Prostate gland (tissue), 2 donors: ENCODE data around the gene VAV3. TPM values are rescaled to one million over a fixed set of nuclear protein-coding genes. Genes with fewer than 3 reads are reported as not detected.

Source experiments
- DNase-seq: peaks from one replicate; pipeline ENCODE4 v3.0.0-alpha.2; 2019; ENCODE audit warnings: low spot score
- H3K27ac ChIP-seq, 2 donors: fragments of 200-600 bp; sonication (generic); 2 replicates each; pipeline ENCODE4 v1.5.1; 2017 to 2019
- H3K27me3 ChIP-seq: fragments of 200-600 bp; sonication (generic); replicated peaks from 2 replicates; pipeline ENCODE4 v1.5.1; 2019; ENCODE audit not compliant: insufficient read depth
- H3K36me3 ChIP-seq, 2 donors: fragments of 200-600 bp; sonication (generic); 1 replicate in 1 of 2; 2 replicates in 1 of 2; pipeline versions ENCODE4 v1.5.1 to v1.8.1; 2017 to 2019
- H3K4me1 ChIP-seq: fragments of 200-600 bp; sonication (generic); replicated peaks from 2 replicates; pipeline ENCODE4 v1.5.1; 2019
- H3K4me3 ChIP-seq, 2 donors: fragments of 200-600 bp; sonication (generic); 2 replicates each; pipeline ENCODE4 v1.5.1; 2017 to 2019
- H3K9me3 ChIP-seq: fragments of 200-600 bp; sonication (generic); 2 replicates; pipeline ENCODE4 v1.5.1; 2017
- POLR2A ChIP-seq: fragments of 450-650 bp; IDR thresholded peaks from one replicate; pipeline ENCODE4 v1.6.1; 2016; ENCODE audit warnings: antibody characterized with exemption, mild to moderate bottlenecking
- POLR2AphosphoS5 ChIP-seq: sonication (generic); formaldehyde crosslinking; IDR thresholded peaks from one replicate; pipeline ENCODE4 v1.6.1; 2017; ENCODE audit warnings: antibody characterized with exemption
- WGBS: methylation state at CpG from one replicate; pipeline ENCODE4 v1.1.5; 2018; 5-methylcytosine and 5-hydroxymethylcytosine counted together
- intact Hi-C: fragments of 100-400 bp; cut with DNase I; formaldehyde crosslinking; loops from one replicate; pipeline ENCODE4 v1.14.2; 2022
- total RNA-seq, 2 donors: library from RNA; depleted of rRNA; stranded (reverse); fragments of >200 nt; gene quantifications; one replicate each; pipeline ENCODE4 v1.1.0, GENCODE V29; 2016
- TF ChIP-seq, protein P1 (sequence below), 4 experiments: fragments of 200-600 bp in 2 of 4; fragments of 450-650 bp in 2 of 4; sonication (generic) in 2 of 4; IDR thresholded peaks; 1 replicate in 3 of 4; 2 replicates in 1 of 4; pipeline ENCODE4 v1.5.1; 2016 to 2019; ENCODE audit warnings: antibody characterized with exemption in 4 of 4, mild to moderate bottlenecking in 2 of 4, moderate library complexity in 2 of 4

VAV3 gene
- total RNA-seq, 2 donors from 2014 or later = 14.5 TPM

DNA sequence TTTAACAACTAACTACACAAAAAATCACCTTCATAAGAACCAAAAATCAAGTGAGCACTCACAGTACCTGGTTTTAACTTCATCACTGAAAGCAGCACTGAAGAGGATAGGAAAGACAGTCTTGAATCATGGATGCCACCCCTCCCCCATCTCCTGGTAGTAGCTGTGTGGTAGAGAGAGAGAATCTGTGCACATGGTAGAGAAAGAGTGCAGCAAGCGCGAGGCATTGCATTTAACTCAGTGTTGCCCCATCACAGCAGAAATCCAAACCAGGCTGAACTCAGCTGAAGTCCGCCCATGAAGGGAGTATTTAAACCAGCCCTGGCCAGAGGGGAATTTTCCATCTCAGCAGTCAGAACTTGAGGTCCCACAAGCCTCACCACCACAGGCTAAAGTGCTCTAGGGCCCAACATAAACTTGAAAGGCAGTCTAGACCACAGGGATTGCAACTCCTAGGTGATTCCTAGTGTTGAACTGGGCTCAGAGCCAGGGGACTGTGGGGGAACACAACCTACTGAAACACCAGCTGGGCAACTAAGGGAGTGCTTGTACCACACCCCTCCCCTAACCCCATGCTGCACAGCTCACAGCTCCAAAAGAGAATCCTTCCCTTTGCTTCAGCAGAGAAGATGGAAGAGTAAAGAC, 38.4 kb downstream of the VAV3 start:
- H3K27me3 ChIP-seq = no peaks in the 10 kb centered on the region
- TF ChIP-seq, protein P1, sequence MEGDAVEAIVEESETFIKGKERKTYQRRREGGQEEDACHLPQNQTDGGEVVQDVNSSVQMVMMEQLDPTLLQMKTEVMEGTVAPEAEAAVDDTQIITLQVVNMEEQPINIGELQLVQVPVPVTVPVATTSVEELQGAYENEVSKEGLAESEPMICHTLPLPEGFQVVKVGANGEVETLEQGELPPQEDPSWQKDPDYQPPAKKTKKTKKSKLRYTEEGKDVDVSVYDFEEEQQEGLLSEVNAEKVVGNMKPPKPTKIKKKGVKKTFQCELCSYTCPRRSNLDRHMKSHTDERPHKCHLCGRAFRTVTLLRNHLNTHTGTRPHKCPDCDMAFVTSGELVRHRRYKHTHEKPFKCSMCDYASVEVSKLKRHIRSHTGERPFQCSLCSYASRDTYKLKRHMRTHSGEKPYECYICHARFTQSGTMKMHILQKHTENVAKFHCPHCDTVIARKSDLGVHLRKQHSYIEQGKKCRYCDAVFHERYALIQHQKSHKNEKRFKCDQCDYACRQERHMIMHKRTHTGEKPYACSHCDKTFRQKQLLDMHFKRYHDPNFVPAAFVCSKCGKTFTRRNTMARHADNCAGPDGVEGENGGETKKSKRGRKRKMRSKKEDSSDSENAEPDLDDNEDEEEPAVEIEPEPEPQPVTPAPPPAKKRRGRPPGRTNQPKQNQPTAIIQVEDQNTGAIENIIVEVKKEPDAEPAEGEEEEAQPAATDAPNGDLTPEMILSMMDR (IDR thresholded peaks at IDR 0.05) = no peak
- TF ChIP-seq POLR2AphosphoS5 = no peak
- no peak for TF ChIP-seq POLR2A
- WGBS = 100% methylated on average over 3 of the region's 3 CpGs
- no peaks in the 10 kb centered on the region for H3K4me1 ChIP-seq
- intact Hi-C loops = no loop called here
- H3K4me3 ChIP-seq = no peak overlapping the region
- no peaks in the 10 kb centered on the region for H3K9me3 ChIP-seq
- DNase-seq = no peak
- H3K36me3 ChIP-seq = no peaks in the 10 kb centered on the region
- H3K27ac ChIP-seq = no peak overlapping the region

- intact Hi-C loops = no loop called here
- H3K9me3 ChIP-seq = no peaks in the 10 kb centered on the region
These were observed 39.4 kb downstream of the VAV3 start for GRCh38 chr1:107925565-107925964.

DNA sequence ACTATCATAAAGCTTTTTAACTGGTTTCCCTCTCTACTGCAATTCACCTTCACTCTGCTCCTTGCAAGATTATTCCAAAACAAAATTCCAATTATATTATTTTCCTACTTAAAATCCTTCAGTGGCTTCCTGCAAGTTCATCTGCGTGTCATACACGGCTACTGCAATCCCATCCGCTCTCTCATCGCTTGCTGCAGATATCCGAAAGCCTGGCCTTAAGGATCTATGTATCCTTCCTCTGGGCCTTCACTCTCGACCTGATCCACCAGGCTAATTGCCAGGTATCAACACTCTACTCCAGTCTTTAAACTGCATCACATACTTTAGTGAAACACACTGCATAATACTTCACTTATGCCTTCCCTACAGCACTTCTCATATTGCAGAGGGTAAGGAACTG, 44.0 kb downstream of the VAV3 start:
- no peak overlapping the region for H3K4me3 ChIP-seq
- WGBS = 84% methylated on average over 6 of the region's 6 CpGs
- TF ChIP-seq POLR2A (no peak), POLR2AphosphoS5 (no peak)
- TF ChIP-seq, protein P1 (IDR thresholded peaks at IDR 0.05) = no peak
- H3K27ac ChIP-seq = no peak overlapping the region
- no peaks in the 10 kb centered on the region for H3K9me3 ChIP-seq
- intact Hi-C loops = no loop called here
- no peaks in the 10 kb centered on the region for H3K4me1 ChIP-seq
- no peak for DNase-seq
- no peaks in the 10 kb centered on the region for H3K36me3 ChIP-seq
- no peaks in the 10 kb centered on the region for H3K27me3 ChIP-seq

More at GRCh38 chr1:107925565-107925964, 39.4 kb downstream of the VAV3 start:
- WGBS = 88% methylated on average over 1 of the region's 1 CpG
- Histone ChIP-seq H3K4me1 (no peaks in the 10 kb centered on the region), H3K4me3 (no peak overlapping the region), H3K27me3 (no peaks in the 10 kb centered on the region), H3K27ac (no peak overlapping the region), H3K36me3 (no peaks in the 10 kb centered on the region)
- DNase-seq = no peak
- TF ChIP-seq POLR2AphosphoS5 (no peak), POLR2A (no peak)
- TF ChIP-seq, protein P1 (IDR thresholded peaks at IDR 0.05) = no peak

DNA sequence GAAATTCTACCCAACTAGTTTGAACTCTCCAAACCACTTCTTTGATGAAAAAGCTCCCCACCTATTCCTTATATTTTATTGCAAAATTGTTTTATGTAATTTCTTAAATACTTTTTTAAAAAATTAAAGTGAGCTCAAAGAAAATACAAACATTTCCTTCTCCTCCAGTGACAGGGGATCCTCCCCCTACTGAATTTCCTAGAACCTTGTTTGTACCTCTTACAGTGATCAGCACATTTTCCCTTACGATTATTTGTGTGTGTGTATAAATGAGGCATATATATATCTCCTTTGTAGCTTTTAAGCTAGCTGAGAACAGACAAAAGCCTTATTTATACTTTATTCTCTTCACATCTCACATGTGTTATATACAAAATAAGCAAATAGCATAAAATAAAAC, 44.4 kb downstream of the VAV3 start:
- no peaks in the 10 kb centered on the region for H3K36me3 ChIP-seq
- H3K9me3 ChIP-seq = no peaks in the 10 kb centered on the region
- H3K4me3 ChIP-seq = no peak overlapping the region
- H3K4me1 ChIP-seq = no peaks in the 10 kb centered on the region
- H3K27me3 ChIP-seq = no peaks in the 10 kb centered on the region
- TF ChIP-seq POLR2AphosphoS5 (no peak), POLR2A (no peak)
- TF ChIP-seq, protein P1 (IDR thresholded peaks at IDR 0.05) = no peak
- WGBS = 71% methylated on average over 1 of the region's 1 CpG
- no peak for DNase-seq
- H3K27ac ChIP-seq = no peak overlapping the region
- intact Hi-C loops = no loop called here

- H3K36me3 ChIP-seq = no peaks in the 10 kb centered on the region
- no peaks in the 10 kb centered on the region for H3K4me1 ChIP-seq
- TF ChIP-seq POLR2AphosphoS5 = no peak
- no peak for TF ChIP-seq POLR2A
- TF ChIP-seq, protein P1 (IDR thresholded peaks at IDR 0.05) = no peak
- H3K9me3 ChIP-seq = no peaks in the 10 kb centered on the region
- intact Hi-C loops = no loop called here
- no peak overlapping the region for H3K27ac ChIP-seq
- no peak for DNase-seq
- WGBS = 66% methylated on average over 4 of the region's 4 CpGs
- no peaks in the 10 kb centered on the region for H3K27me3 ChIP-seq
- no peak overlapping the region for H3K4me3 ChIP-seq
These were observed 45.0 kb downstream of the VAV3 start for GRCh38 chr1:107919953-107920352.
